Peyer's patch (tissue), 4 donors: ENCODE data around the gene RYR1.

ENCODE experiments used
- CTCF ChIP-seq, 6 experiments: fragments of 450-650 bp in 4 of 6; fragments of 200-600 bp in 2 of 6; sonication (generic) in 1 of 6; IDR thresholded peaks; one replicate each; pipeline ENCODE4 v1.5.1; 2017 to 2019; ENCODE audit warnings: antibody characterized with exemption in 6 of 6, mild to moderate bottlenecking in 3 of 6, moderate library complexity in 1 of 6
- POLR2A ChIP-seq, 2 donors: fragments of 450-650 bp; IDR thresholded peaks; one replicate each; pipeline ENCODE4 v1.5.1; 2017; ENCODE audit warnings: antibody characterized with exemption in 2 of 2, mild to moderate bottlenecking in 2 of 2, moderate library complexity in 2 of 2

- TF ChIP-seq CTCF (IDR thresholded peaks at IDR 0.05) (no peak), POLR2A (IDR thresholded peaks at IDR 0.05) (no peak)
Measured at GRCh38 chr19:38425222-38425809, 8.2 kb upstream of the RYR1 start.
